GM23248 (cell line): Measurements from ENCODE around the gene HBP1.

Experiments
- EZH2 ChIP-seq: fragments of 200-600 bp; sonication (generic); IDR thresholded peaks from 2 replicates; pipeline ENCODE4 v1.6.1; 2018; ENCODE audit warnings: antibody characterized with exemption, mild to moderate bottlenecking; ENCODE audit not compliant: insufficient read depth, poor library complexity, severe bottlenecking
- EZH2phosphoT487 ChIP-seq: fragments of 200-600 bp; sonication (generic); IDR thresholded peaks from 2 replicates; pipeline ENCODE4 v1.6.1; 2018; ENCODE audit warnings: antibody characterized with exemption, moderate library complexity, mild to moderate bottlenecking, low read depth; ENCODE audit not compliant: insufficient read depth

DNA sequence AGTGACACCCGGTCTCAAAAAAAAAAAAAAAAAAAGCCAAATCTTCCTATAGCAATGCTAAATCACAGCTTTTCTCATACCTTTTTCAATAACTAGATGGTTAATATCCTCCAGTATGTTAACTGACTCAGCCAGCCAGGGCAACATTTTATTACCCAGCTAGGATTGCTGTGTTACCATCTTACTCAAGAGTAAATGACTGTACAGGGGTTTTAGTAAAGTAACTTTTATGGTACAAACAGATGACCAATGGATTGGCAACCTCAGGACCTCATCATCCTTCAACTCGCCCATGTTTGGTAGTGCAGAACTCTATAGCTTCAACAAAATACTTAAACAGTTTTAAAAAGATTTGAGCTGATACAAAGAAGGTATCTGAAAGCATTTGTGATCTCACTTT is 59.5 kb downstream of the HBP1 start:
- TF ChIP-seq EZH2phosphoT487, result no peak
- no peak for TF ChIP-seq EZH2
